ENCODE data around the gene MCM7. TPM values are rescaled to one million over a fixed set of nuclear protein-coding genes. Genes with fewer than 3 reads are reported as not detected.

Gene MCM7
- total and polyA plus RNA-seq, 2 of the 13 experiments (the other 11 are each of a cell fraction or from before 2014, with no cell fraction given): 84.5 to 214 TPM

DNA sequence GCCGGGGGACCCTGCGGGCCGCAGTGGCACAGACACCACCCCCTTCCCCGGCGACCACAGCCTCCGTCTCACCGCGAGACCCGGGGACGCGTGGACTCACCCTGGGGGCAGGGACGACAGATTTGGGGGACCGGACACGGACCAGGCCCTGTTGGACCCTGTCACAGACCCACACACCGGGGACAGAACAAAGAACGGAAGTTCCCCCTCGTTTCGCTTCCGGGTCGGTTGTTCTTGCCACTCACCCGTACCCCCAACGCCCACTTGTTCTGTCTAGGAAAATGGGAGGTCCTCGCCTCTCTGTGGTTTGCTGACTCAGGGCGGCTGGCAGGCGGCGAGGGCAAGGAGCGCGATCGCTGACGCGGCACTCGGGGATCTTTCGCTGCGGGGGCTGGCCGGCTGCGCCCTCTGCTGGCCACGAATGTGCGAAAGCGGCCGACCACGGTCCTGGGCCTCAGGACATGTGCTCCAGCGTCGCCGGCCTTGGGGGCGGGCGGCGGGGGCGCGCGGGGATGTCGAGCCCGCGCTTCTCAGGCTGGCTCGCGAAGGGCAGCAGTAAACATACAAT lies 19.6 kb downstream of the MCM7 start, which contains the start of gene ZNF3 (continued):
- peak; percentile 84 for TF ChIP-seq RFXAP (CRISPR knock-in tag; IDR thresholded peaks at IDR 0.05; ENCODE audit: borderline replicate concordance)
- TF ChIP-seq CHD2 (IDR thresholded peaks at IDR 0.05; ENCODE audit: low read depth, low read length): no peak; the same call in 1 of the 2 replicates
- TF ChIP-seq HDAC1 (CRISPR knock-in tag; IDR thresholded peaks at IDR 0.05): peak; percentile 95
- TF ChIP-seq, protein P1, sequence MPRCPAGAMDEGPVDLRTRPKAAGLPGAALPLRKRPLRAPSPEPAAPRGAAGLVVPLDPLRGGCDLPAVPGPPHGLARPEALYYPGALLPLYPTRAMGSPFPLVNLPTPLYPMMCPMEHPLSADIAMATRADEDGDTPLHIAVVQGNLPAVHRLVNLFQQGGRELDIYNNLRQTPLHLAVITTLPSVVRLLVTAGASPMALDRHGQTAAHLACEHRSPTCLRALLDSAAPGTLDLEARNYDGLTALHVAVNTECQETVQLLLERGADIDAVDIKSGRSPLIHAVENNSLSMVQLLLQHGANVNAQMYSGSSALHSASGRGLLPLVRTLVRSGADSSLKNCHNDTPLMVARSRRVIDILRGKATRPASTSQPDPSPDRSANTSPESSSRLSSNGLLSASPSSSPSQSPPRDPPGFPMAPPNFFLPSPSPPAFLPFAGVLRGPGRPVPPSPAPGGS (CRISPR knock-in tag; IDR thresholded peaks at IDR 0.05): peak; percentile 87
- peak; percentile 69 for TF ChIP-seq ZNF670 (CRISPR knock-in tag; IDR thresholded peaks at IDR 0.05; ENCODE audit: borderline replicate concordance)
- TF ChIP-seq, protein P2, sequence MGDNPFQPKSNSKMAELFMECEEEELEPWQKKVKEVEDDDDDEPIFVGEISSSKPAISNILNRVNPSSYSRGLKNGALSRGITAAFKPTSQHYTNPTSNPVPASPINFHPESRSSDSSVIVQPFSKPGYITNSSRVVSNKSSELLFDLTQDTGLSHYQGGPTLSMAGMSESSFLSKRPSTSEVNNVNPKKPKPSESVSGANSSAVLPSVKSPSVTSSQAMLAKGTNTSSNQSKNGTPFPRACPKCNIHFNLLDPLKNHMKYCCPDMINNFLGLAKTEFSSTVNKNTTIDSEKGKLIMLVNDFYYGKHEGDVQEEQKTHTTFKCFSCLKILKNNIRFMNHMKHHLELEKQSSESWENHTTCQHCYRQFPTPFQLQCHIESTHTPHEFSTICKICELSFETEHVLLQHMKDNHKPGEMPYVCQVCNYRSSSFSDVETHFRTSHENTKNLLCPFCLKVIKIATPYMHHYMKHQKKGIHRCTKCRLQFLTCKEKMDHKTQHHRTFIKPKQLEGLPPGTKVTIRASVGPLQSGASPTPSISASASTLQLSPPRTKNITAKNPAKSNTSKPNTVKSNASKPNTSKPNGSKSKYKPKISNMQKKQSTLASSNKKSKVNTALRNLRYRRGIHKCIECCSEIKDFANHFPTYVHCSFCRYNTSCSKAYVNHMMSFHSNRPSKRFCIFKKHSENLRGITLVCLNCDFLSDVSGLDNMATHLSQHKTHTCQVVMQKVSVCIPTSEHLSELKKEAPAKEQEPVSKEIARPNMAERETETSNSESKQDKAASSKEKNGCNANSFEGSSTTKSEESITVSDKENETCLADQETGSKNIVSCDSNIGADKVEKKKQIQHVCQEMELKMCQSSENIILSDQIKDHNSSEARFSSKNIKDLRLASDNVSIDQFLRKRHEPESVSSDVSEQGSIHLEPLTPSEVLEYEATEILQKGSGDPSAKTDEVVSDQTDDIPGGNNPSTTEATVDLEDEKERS (CRISPR knock-in tag; IDR thresholded peaks at IDR 0.05): peak; percentile 12; the same call in 1 of the 2 replicates
- peak; percentile 98 for TF ChIP-seq IRF2 (CRISPR knock-in tag; IDR thresholded peaks at IDR 0.05)
- peak; percentile 94 for TF ChIP-seq PHF21A (CRISPR knock-in tag; IDR thresholded peaks at IDR 0.05)
- TF ChIP-seq KDM1A (CRISPR knock-in tag; IDR thresholded peaks at IDR 0.05): 0 out of 2 replicates have a peak, but pooled peaks have one; percentile 8
- peak; percentile 81 for TF ChIP-seq HNF4A (CRISPR knock-in tag; IDR thresholded peaks at IDR 0.05)
- no peak for TF ChIP-seq ZNF431 (CRISPR knock-in tag; IDR thresholded peaks at IDR 0.05; ENCODE audit: borderline replicate concordance, low read depth)
- TF ChIP-seq GATAD1 (CRISPR knock-in tag; IDR thresholded peaks at IDR 0.05): peak; percentile 96
- TF ChIP-seq ZNF256 (CRISPR knock-in tag; conservative IDR thresholded peaks at IDR 0.05): no peak; the same call in none of the 2 replicates
- TF ChIP-seq, protein P3, sequence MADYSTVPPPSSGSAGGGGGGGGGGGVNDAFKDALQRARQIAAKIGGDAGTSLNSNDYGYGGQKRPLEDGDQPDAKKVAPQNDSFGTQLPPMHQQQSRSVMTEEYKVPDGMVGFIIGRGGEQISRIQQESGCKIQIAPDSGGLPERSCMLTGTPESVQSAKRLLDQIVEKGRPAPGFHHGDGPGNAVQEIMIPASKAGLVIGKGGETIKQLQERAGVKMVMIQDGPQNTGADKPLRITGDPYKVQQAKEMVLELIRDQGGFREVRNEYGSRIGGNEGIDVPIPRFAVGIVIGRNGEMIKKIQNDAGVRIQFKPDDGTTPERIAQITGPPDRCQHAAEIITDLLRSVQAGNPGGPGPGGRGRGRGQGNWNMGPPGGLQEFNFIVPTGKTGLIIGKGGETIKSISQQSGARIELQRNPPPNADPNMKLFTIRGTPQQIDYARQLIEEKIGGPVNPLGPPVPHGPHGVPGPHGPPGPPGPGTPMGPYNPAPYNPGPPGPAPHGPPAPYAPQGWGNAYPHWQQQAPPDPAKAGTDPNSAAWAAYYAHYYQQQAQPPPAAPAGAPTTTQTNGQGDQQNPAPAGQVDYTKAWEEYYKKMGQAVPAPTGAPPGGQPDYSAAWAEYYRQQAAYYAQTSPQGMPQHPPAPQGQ (CRISPR knock-in tag; IDR thresholded peaks at IDR 0.05; ENCODE audit: borderline replicate concordance): peak; percentile 96; the same call in 1 of the 2 replicates
- TF ChIP-seq ZNF550 (CRISPR knock-in tag; IDR thresholded peaks at IDR 0.05; ENCODE audit: borderline replicate concordance): peak; percentile 81; the same call in 1 of the 2 replicates
- peak; percentile 97 for TF ChIP-seq ZNF451 (CRISPR knock-in tag; IDR thresholded peaks at IDR 0.05)
- TF ChIP-seq RFXANK (CRISPR knock-in tag; IDR thresholded peaks at IDR 0.05): no peak
- TF ChIP-seq PHF5A (CRISPR knock-in tag; IDR thresholded peaks at IDR 0.05; ENCODE audit: low read depth, unreplicated experiment): peak; percentile 95
- TF ChIP-seq ZNF678 (CRISPR knock-in tag; IDR thresholded peaks at IDR 0.05): no peak
- TF ChIP-seq NPAS2 (CRISPR knock-in tag; IDR thresholded peaks at IDR 0.05; ENCODE audit: borderline replicate concordance): no peak
- 0 out of 2 replicates have a peak, but pooled peaks have one; percentile 62 for TF ChIP-seq ZNF17 (CRISPR knock-in tag; IDR thresholded peaks at IDR 0.05)
- TF ChIP-seq KDM3A (CRISPR knock-in tag; IDR thresholded peaks at IDR 0.05; ENCODE audit: low read depth): peak; percentile 100
- no peak for TF ChIP-seq LCORL (IDR thresholded peaks at IDR 0.05)
- peak; percentile 88 for TF ChIP-seq LCORL (CRISPR knock-in tag; IDR thresholded peaks at IDR 0.05)
- TF ChIP-seq, protein P4, sequence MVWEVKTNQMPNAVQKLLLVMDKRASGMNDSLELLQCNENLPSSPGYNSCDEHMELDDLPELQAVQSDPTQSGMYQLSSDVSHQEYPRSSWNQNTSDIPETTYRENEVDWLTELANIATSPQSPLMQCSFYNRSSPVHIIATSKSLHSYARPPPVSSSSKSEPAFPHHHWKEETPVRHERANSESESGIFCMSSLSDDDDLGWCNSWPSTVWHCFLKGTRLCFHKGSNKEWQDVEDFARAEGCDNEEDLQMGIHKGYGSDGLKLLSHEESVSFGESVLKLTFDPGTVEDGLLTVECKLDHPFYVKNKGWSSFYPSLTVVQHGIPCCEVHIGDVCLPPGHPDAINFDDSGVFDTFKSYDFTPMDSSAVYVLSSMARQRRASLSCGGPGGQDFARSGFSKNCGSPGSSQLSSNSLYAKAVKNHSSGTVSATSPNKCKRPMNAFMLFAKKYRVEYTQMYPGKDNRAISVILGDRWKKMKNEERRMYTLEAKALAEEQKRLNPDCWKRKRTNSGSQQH (CRISPR knock-in tag; IDR thresholded peaks at IDR 0.05; ENCODE audit: low read depth): peak; percentile 58; the same call in 1 of the 2 replicates

Data from HepG2 (cell line).